GM18511 (cell line): Measurements from ENCODE around the gene ATAD5.
"Not testable (repeated sequence)": the region's sequence is repeated elsewhere in the genome, so short reads cannot be mapped to it uniquely, and the experiment has no call there.

Experiments used
- ATAC-seq: cut with Tn5 transposase; IDR thresholded peaks from one replicate; pipeline ENCODE4 v1.9.1; 2021; ENCODE audit warnings: mild to moderate bottlenecking, moderate library complexity; ENCODE audit not compliant: unreplicated experiment

The ATAD5 gene

DNA sequence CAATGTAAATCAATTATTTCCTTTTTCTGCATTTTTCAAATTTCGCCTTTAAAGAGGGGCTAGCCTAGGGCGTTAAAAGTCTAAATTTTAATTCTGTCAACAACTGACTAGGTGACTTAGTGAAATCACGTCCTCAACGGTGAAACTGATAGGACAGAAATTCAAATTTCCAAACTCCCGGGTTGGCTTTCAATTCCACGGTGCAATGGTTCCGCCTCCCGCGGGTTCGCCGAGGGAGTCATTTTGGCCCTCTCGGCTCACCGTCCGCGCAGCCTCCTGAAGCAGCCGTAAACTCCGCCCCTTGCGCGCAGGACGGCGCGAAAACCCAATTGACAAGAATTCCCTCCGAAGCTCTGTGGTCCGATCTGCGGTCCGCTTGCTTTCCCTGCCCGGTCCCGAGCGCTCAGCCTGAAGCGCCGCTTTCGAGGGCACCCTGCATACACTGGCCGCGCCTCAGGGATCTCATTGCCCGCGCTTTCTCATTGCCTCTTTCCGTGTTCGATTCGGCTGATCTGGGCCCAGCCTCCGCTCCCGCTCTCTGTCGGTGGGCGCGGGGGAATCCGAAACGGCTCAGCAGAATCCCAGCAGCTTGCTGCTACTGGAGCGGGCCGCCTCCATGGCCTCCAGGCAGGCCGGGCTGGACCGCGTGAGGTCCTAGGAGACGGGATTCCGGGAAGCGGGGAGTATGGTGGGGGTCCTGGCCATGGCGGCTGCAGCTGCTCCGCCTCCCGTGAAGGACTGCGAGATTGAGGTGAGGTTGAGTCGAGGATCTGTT lies at the start of gene ATAD5:
ATAD5 (plus strand) TSS at position 304 of the 775 bp plus-strand sequence; CDS start at position 686, 382 bp downstream.
- ATAC-seq = peak; percentile 71

DNA sequence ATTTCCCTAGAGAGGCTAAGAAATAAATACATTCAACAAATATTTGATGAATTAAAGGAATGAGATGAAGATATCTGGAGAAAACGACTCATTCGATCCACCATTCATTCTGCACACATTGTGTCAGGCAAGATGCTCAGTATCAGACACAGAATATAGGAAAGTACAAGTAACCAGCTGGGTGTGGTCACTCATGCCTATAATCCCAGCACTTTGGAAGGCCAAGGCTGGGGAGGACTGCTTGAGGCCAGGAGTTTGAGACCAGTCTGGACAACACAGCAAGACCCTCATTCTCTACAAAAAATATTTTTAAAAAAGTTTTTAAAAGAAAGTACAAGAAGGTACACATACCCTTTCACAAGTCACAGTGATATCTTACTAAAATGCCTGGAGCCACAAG lies 49.6 kb upstream of the ATAD5 start:
- ATAC-seq = no peak

- no peak for ATAC-seq
Measured at GRCh38 chr17:30788918-30789317, 42.8 kb upstream of the ATAD5 start.

- ATAC-seq = no peak
Measured at GRCh38 chr17:30790279-30790678, 41.5 kb upstream of the ATAD5 start.

DNA sequence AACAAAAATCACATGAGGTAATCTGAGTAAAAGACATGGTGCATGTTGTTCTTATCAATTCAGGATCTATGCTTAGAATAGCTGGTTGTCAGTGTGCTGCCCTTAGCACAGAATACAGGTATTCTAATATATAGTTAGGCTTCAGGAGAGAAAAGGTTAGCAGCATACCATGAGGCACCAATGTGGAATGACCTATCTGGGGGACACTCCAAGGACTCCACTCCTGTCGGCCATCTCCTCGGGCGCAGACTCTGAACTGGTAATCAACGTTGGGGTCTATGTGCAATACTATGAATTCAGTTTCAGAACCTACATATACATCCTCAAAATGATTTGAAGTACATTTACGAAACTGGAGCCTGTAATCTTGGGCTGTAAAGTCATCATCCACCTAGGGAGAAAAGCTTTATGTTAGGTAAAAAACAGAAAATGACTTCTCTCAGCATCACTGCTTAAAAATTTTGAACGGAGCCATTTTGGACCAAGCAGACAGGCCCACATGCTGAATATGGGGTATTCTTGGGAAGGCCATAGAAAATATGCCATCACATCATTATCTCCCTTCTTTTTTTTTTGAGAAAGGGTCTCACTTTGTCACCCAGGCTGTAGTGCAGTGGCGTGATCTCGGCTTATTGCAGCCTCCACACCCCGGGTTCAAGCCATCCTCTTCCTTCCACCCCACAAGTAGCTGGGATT lies 38.3 kb upstream of the ATAD5 start:
- ATAC-seq = no peak

GRCh38 chr17:30794372-30794771 lies 37.4 kb upstream of the ATAD5 start:
- ATAC-seq = no peak

- ATAC-seq = no peak
Measured at GRCh38 chr17:30796016-30796415, 35.8 kb upstream of the ATAD5 start.

DNA sequence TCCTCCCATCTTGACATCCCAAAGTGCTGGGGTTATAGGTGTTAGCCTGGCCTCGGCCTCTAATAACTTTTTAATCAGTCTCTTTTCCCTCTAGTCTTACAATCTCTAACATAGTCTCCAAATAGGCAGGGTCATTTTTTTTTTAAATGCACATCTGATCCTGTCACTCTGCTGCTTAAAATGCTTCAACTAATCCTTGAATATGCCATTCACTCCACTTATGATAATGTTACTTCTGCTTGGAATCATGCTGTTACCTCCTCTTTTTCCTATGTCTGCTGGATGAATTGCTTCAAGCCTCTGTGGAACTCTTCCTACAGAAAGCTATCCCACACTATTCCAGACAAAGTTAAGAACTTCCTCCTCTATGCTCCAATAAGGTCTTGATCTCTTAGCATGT lies 30.1 kb upstream of the ATAD5 start:
- ATAC-seq = no peak

- ATAC-seq = no peak
Measured at GRCh38 chr17:30805944-30806456, 25.8 kb upstream of the ATAD5 start.

- ATAC-seq = no peak
Measured at GRCh38 chr17:30807896-30808295, 23.9 kb upstream of the ATAD5 start.

DNA sequence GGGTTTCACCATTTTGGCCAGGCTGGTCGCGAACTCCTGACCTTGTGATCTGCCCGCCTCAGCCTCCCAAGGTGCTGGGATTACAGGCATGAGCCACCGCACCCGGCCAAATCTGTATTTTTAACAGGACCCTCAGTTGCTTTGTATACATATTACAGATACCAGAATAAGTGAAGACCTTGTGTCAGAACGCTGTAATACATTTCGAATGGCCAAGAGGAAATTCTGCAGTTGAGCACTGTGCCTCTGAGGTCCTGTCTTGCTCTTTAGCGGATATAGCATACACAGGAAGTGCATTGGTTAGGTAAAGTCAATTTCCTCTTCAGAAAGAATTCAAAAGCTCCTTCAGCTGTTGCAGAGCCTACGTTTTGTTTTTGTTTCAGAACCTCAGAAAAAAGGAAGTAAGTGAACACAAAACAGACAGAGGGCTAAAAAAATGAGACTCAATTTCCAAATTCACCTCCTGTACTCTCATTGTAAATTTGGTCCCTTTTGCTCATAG lies 22.9 kb upstream of the ATAD5 start:
- peak; percentile 83 for ATAC-seq

- ATAC-seq = no peak
Measured at GRCh38 chr17:30809867-30810266, 21.9 kb upstream of the ATAD5 start.

- no peak for ATAC-seq
Measured at GRCh38 chr17:30812218-30813177, 19.3 kb upstream of the ATAD5 start.

GRCh38 chr17:30814236-30814635 lies 17.5 kb upstream of the ATAD5 start:
- not testable (repeated sequence) for ATAC-seq

- ATAC-seq = not testable (repeated sequence)
Measured at GRCh38 chr17:30814860-30815259, 16.9 kb upstream of the ATAD5 start.

DNA sequence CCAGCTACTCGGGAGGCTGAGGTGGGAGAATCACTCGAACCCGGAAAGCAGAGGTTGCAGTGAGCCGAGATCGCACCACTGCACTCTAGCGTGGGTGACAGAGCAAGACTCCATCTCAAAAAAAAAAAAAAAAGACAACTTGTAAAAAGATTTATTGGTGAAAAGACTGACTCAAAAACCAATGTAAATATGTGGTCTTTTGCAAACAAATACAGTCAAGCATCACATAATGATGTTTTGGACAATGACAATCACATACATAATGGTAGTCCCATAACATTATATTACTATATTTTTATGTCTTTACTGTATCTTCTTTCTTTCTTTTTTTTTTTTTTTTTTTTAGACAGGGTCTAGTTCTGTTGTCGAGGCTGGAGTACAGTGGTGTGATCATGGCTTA lies 15.6 kb upstream of the ATAD5 start:
- no peak for ATAC-seq

GRCh38 chr17:30819971-30820705 lies 11.6 kb upstream of the ATAD5 start:
- no peak for ATAC-seq

DNA sequence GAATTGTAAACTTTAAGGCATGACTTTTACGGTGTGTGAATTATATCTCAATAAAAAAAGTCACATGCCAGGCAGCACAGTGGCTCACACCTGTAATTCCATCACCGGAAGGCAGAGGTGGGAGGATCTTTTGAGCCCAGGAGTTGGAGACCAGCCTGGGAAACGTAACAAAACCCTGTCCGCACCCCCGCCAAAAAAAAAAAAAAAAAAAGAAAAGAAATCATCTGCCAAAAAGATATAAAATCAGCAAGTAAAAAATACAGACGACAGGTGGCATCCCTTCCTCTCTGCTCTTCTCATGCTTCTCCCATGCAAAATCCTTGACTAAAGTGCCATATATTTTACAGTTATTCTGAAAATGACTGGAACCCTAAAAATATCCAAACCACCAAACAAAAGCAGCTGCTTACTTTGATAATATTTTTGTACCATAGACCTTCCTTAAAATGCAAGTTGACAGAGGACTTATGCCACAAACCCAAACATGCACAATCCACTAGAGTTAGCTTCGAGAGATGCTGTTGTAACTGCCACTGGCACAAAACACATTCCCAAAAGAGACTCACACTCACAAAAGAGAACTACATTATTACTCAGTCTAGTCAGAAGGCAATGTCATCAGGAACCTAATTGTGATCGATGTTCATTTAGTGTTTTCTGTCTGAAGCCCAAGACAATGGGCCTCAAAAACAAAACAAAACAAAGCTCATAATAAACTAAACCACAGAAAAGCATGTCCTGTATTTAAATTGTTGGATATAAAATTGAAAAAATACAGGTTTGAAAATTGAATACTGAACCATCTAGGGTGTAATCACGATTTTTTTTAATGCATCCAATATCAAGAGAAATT lies 9.7 kb upstream of the ATAD5 start:
- ATAC-seq = no peak

GRCh38 chr17:30822919-30823318 lies 8.8 kb upstream of the ATAD5 start:
- not testable (repeated sequence) for ATAC-seq
